Muscle of leg (tissue), 11 donors: ENCODE data around the gene TMEM45B. TPM values are rescaled to one million over a fixed set of nuclear protein-coding genes. Genes with fewer than 3 reads are reported as not detected.
A peak's percentile ranks its signal among the peaks of the same experiment; 100 is the strongest.
"Not testable (repeated sequence)": the region's sequence is repeated elsewhere in the genome, so short reads cannot be mapped to it uniquely, and the experiment has no call there.

Source experiments
- DNase-seq: peaks from one replicate; pipeline ENCODE4 v3.0.0; 2013
- H3K27ac ChIP-seq: one replicate; pipeline ENCODE4 v1.5.1; 2013; ENCODE audit warnings: mild to moderate bottlenecking, low read length, control low read depth
- H3K27me3 ChIP-seq: one replicate; pipeline ENCODE4 v1.6.1; 2013; ENCODE audit warnings: low read length; ENCODE audit not compliant: control insufficient read depth, insufficient read depth
- H3K36me3 ChIP-seq: one replicate; pipeline ENCODE4 v1.6.1; 2013; ENCODE audit warnings: low read length; ENCODE audit not compliant: control insufficient read depth, insufficient read depth
- H3K4me1 ChIP-seq: one replicate; pipeline ENCODE4 v1.6.1; 2013; ENCODE audit warnings: low read length; ENCODE audit not compliant: control insufficient read depth, insufficient read depth
- H3K4me3 ChIP-seq: one replicate; pipeline ENCODE4 v1.5.1; 2013; ENCODE audit warnings: low read length, control low read depth
- H3K9me3 ChIP-seq: replicated peaks from 2 replicates; pipeline ENCODE4 v1.6.1; 2013; ENCODE audit warnings: low read depth, low read length; ENCODE audit not compliant: control insufficient read depth
- WGBS: methylation state at CpG from one replicate; pipeline ENCODE4 v1.1.5; 2013; ENCODE audit warnings: missing lambda C conversion rate; ENCODE audit not compliant: insufficient coverage; 5-methylcytosine and 5-hydroxymethylcytosine counted together
- polyA plus RNA-seq, 8 donors: library from polyadenylated mRNA; unstranded; fragments of 120-200 nt; gene quantifications; one replicate each; pipeline versions ENCODE4 v1.2.1 to v1.2.3, GENCODE V29; 2013; ENCODE audit warnings: inconsistent platforms in 1 of 8, low replicate concordance in 1 of 8; ENCODE audit not compliant: insufficient read length in 8 of 8, insufficient read depth in 1 of 8
- total RNA-seq: library from RNA; stranded (reverse); fragments of 120-200 nt; gene quantifications from one replicate; pipeline ENCODE4 v1.2.4, GENCODE V29; 2013

The TMEM45B gene
- total and polyA plus RNA-seq, 9 donors, result 0.04 to 9.5 (median 0.24) TPM

GRCh38 chr11:129864811-129865210 is 49.2 kb downstream of the TMEM45B start:
- 95% methylated on average over 5 of the region's 5 CpGs for WGBS
- peaks cover 65% of the 10 kb centered on the region for H3K36me3 ChIP-seq
- H3K9me3 ChIP-seq, result no peaks in the 10 kb centered on the region
- H3K4me1 ChIP-seq, result peaks cover 6% of the 10 kb centered on the region
- no peak for DNase-seq
- no peak overlapping the region for H3K4me3 ChIP-seq
- no peak overlapping the region for H3K27ac ChIP-seq
- no peaks in the 10 kb centered on the region for H3K27me3 ChIP-seq

GRCh38 chr11:129865701-129866100 is 50.1 kb downstream of the TMEM45B start:
- Histone ChIP-seq H3K27ac (no peak overlapping the region), H3K36me3 (peaks cover 68% of the 10 kb centered on the region), H3K4me3 (no peak overlapping the region), H3K4me1 (peaks cover 6% of the 10 kb centered on the region), H3K27me3 (no peaks in the 10 kb centered on the region), H3K9me3 (no peaks in the 10 kb centered on the region)
- 62% methylated on average over 2 of the region's 4 CpGs for WGBS
- DNase-seq, result no peak

GRCh38 chr11:129866311-129866710 is 50.7 kb downstream of the TMEM45B start:
- H3K9me3 ChIP-seq, result no peaks in the 10 kb centered on the region
- H3K4me1 ChIP-seq, result peaks cover 6% of the 10 kb centered on the region
- DNase-seq, result no peak
- H3K4me3 ChIP-seq, result no peak overlapping the region
- no peaks in the 10 kb centered on the region for H3K27me3 ChIP-seq
- WGBS, result no CpG with 5 or more reads among the region's 3 CpGs
- peaks cover 71% of the 10 kb centered on the region for H3K36me3 ChIP-seq
- no peak overlapping the region for H3K27ac ChIP-seq

- not testable (repeated sequence) for H3K9me3 ChIP-seq, H3K4me3 ChIP-seq, H3K27ac ChIP-seq, DNase-seq, H3K4me1 ChIP-seq, H3K27me3 ChIP-seq
- 86% methylated on average over 11 of the region's 16 CpGs for WGBS
- H3K36me3 ChIP-seq, result peaks cover 82% of the 10 kb centered on the region
These were observed 53.0 kb downstream of the TMEM45B start for GRCh38 chr11:129868626-129869025.

- WGBS, result 75% methylated on average over 5 of the region's 7 CpGs
These were observed 56.3 kb downstream of the TMEM45B start for GRCh38 chr11:129871914-129872313.

GRCh38 chr11:129880311-129880710 is 64.7 kb downstream of the TMEM45B start:
- no peak for DNase-seq
- H3K4me3 ChIP-seq, result no peak overlapping the region
- no peaks in the 10 kb centered on the region for H3K9me3 ChIP-seq
- no peak overlapping the region for H3K27ac ChIP-seq
- H3K4me1 ChIP-seq, result no peaks in the 10 kb centered on the region
- peaks cover 93% of the 10 kb centered on the region for H3K36me3 ChIP-seq
- 100% methylated on average over 1 of the region's 3 CpGs for WGBS
- H3K27me3 ChIP-seq, result no peaks in the 10 kb centered on the region

More at GRCh38 chr11:129871914-129872313, 56.3 kb downstream of the TMEM45B start:
- no peaks in the 10 kb centered on the region for H3K9me3 ChIP-seq
- no peak for DNase-seq
- H3K4me3 ChIP-seq, result no peak overlapping the region
- H3K27ac ChIP-seq, result no peak overlapping the region
- no peaks in the 10 kb centered on the region for H3K27me3 ChIP-seq
- peaks cover 77% of the 10 kb centered on the region for H3K36me3 ChIP-seq
- H3K4me1 ChIP-seq, result no peaks in the 10 kb centered on the region

- Histone ChIP-seq H3K4me1 (no peaks in the 10 kb centered on the region), H3K36me3 (peaks cover 93% of the 10 kb centered on the region), H3K27ac (no peak overlapping the region), H3K4me3 (no peak overlapping the region), H3K9me3 (no peaks in the 10 kb centered on the region), H3K27me3 (no peaks in the 10 kb centered on the region)
- WGBS, result 75% methylated on average over 4 of the region's 9 CpGs
- peak; percentile 12 for DNase-seq
These were observed 66.0 kb downstream of the TMEM45B start for GRCh38 chr11:129881570-129882170.

GRCh38 chr11:129884581-129884980 is 68.9 kb downstream of the TMEM45B start:
- H3K27ac ChIP-seq, result no peak overlapping the region
- no peaks in the 10 kb centered on the region for H3K27me3 ChIP-seq
- WGBS, result 92% methylated on average over 5 of the region's 8 CpGs
- no peaks in the 10 kb centered on the region for H3K9me3 ChIP-seq
- H3K36me3 ChIP-seq, result peaks cover 85% of the 10 kb centered on the region
- H3K4me1 ChIP-seq, result no peaks in the 10 kb centered on the region
- no peak for DNase-seq
- H3K4me3 ChIP-seq, result no peak overlapping the region

- Histone ChIP-seq H3K27ac (no peak overlapping the region), H3K9me3 (no peaks in the 10 kb centered on the region), H3K4me1 (no peaks in the 10 kb centered on the region), H3K27me3 (no peaks in the 10 kb centered on the region), H3K36me3 (peaks cover 84% of the 10 kb centered on the region), H3K4me3 (no peak overlapping the region)
- WGBS, result 98% methylated on average over 9 of the region's 12 CpGs
- DNase-seq, result no peak
These were observed 69.7 kb downstream of the TMEM45B start for GRCh38 chr11:129885381-129885780.

- Histone ChIP-seq H3K4me1 (no peaks in the 10 kb centered on the region), H3K36me3 (peaks cover 70% of the 10 kb centered on the region), H3K27me3 (no peaks in the 10 kb centered on the region), H3K9me3 (no peaks in the 10 kb centered on the region), H3K27ac (no peak overlapping the region), H3K4me3 (no peak overlapping the region)
- no peak for DNase-seq
- 100% methylated on average over 1 of the region's 5 CpGs for WGBS
These were observed 72.8 kb downstream of the TMEM45B start for GRCh38 chr11:129888451-129888850.
